Measurements from ENCODE around the gene PTCSC3.

The PTCSC3 gene

GRCh38 chr14:36086629-36087395, 89.7 kb downstream of the PTCSC3 start:
- no peak for DNase-seq

GRCh38 chr14:36085861-36086260, 90.7 kb downstream of the PTCSC3 start:
- no peak for DNase-seq
